BLaER1 (cell line): ENCODE data around the gene MTUS2.

Source experiments
- H3K27ac ChIP-seq: shearing (Covaris generic); formaldehyde crosslinking; 2 replicates; pipeline ENCODE4 v1.8.1; 2022
- H3K27me3 ChIP-seq: shearing (Covaris generic); formaldehyde crosslinking; 2 replicates; pipeline ENCODE4 v1.8.1; 2022
- H3K36me3 ChIP-seq: shearing (Covaris generic); formaldehyde crosslinking; 2 replicates; pipeline ENCODE4 v1.8.1; 2022
- H3K4me1 ChIP-seq: shearing (Covaris generic); formaldehyde crosslinking; 2 replicates; pipeline ENCODE4 v1.8.1; 2022
- H3K4me2 ChIP-seq: shearing (Covaris generic); formaldehyde crosslinking; 2 replicates; pipeline ENCODE4 v1.8.1; 2022
- H3K4me3 ChIP-seq: shearing (Covaris generic); formaldehyde crosslinking; 2 replicates; pipeline ENCODE4 v1.8.1; 2022
- H3K9ac ChIP-seq: shearing (Covaris generic); formaldehyde crosslinking; 2 replicates; pipeline ENCODE4 v1.8.1; 2022
- H3K9me3 ChIP-seq: shearing (Covaris generic); formaldehyde crosslinking; 2 replicates; pipeline ENCODE4 v1.8.1; 2022
- H4K20me1 ChIP-seq: shearing (Covaris generic); formaldehyde crosslinking; 2 replicates; pipeline ENCODE4 v1.8.1; 2022
- Cebpa-rat ChIP-seq: shearing (Covaris generic); IDR thresholded peaks from 2 replicates; pipeline ENCODE4 v1.8.1; 2022

Gene MTUS2

DNA sequence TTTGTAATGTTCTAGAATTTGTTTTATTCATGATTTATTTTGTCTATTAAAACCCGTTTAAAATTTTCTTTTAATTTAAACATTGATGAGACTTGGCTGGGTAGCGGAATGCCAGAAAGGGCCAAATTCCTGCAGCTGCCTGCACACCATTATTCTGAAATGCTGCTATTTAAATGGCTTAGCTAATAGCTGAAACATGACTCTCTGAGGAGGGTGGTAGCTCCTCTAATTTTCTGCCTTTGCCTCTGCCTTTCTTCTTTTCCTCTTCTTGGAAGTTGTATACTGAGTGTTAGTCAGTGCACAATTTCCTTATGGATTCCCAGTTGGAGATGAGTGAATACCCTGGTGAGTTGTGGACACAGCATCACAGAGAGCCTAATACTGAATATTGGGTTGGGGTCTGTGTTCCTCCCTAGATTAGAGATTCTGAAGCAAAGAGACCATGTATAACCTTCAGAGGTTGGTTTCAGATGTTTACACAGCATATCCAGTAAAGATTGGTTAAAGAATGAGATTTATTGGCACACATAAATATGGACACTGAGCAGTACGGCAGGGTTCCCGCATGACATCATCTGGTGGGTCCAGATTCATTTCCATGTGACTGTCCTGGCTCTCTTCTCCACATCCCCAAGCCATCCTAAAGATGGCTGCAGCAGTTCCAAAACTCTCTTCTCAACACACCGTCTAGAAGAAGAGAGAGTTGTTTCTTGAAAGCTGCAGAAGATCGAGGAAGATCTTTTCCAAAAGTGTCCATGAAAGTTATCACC is 55.9 kb downstream of the MTUS2 start:
- peaks cover 13% of the 10 kb centered on the region for H3K9me3 ChIP-seq
- H3K27me3 ChIP-seq = no peaks in the 10 kb centered on the region
- no peak overlapping the region for H3K4me2 ChIP-seq
- 0 out of 2 replicates have a peak, but pooled peaks cover 6% of the 10 kb centered on the region for H3K4me1 ChIP-seq
- H3K27ac ChIP-seq = no peak overlapping the region
- H3K4me3 ChIP-seq = no peak overlapping the region
- no peaks in the 10 kb centered on the region for H3K36me3 ChIP-seq
- no peak for TF ChIP-seq Cebpa-rat
- no peaks in the 10 kb centered on the region for H4K20me1 ChIP-seq
- no peak overlapping the region for H3K9ac ChIP-seq

DNA sequence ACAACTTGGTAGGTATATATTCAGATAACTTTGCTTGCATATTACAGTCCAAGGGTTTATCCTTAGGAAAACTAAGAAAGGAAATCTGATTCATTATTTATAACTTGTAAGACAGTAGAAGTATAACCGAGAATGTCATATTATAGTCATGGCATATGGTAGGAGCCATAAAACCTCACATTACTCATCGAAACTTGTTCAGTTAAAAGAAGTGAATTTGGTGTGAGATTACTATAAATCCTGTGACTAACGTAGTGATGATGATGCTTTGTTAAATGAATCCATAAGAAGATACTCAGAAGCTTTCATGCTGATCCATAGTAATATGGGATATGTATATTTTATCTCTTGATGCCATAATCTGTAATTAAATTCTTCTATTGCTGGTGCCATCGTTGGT is 57.3 kb downstream of the MTUS2 start:
- H4K20me1 ChIP-seq = no peaks in the 10 kb centered on the region
- H3K9me3 ChIP-seq = peaks cover 7% of the 10 kb centered on the region
- H3K4me1 ChIP-seq = 0 out of 2 replicates have a peak, but pooled peaks cover 6% of the 10 kb centered on the region
- no peak overlapping the region for H3K4me2 ChIP-seq
- no peaks in the 10 kb centered on the region for H3K27me3 ChIP-seq
- no peak overlapping the region for H3K27ac ChIP-seq
- no peak overlapping the region for H3K4me3 ChIP-seq
- H3K36me3 ChIP-seq = no peaks in the 10 kb centered on the region
- no peak for TF ChIP-seq Cebpa-rat
- no peak overlapping the region for H3K9ac ChIP-seq

GRCh38 chr13:28885181-28885580 is 65.0 kb downstream of the MTUS2 start:
- no peak overlapping the region for H3K4me2 ChIP-seq
- H3K9me3 ChIP-seq = no peaks in the 10 kb centered on the region
- no peaks in the 10 kb centered on the region for H3K27me3 ChIP-seq
- H3K9ac ChIP-seq = no peak overlapping the region
- no peak overlapping the region for H3K4me3 ChIP-seq
- no peaks in the 10 kb centered on the region for H3K36me3 ChIP-seq
- 0 out of 2 replicates have a peak, but pooled peaks cover 1% of the 10 kb centered on the region for H3K4me1 ChIP-seq
- TF ChIP-seq Cebpa-rat = no peak
- no peak overlapping the region for H3K27ac ChIP-seq
- no peaks in the 10 kb centered on the region for H4K20me1 ChIP-seq

DNA sequence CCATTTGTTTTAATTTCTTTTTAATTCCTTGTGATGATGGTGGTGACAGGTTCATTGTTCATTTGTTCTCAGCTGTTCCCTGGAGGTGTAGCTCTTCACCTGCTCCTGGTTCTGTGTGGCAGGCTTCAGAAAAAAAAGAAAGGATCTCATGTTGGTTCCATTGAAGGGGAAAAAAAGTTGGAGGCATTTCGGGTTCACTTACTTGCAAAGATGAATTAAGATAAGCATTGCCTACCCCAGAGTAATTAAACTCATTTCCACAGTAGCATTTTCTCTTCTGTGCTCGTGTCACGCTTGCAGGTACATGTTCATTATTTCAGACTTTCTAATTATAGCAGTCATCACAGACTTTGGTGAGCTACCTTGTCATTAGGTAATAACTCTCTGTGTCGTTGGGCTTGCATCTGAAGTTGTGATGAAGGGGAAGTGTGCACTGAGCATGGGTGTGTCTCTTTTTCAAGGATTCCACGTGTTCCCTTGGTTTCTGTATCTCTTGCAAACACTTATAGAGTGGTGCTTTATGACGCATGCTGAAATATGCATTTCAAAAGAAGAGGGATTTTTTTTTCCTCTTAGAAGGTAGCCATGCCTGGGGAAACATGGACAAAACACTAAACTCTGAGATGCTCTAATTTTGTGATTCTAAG is 69.1 kb downstream of the MTUS2 start:
- no peak overlapping the region for H3K27ac ChIP-seq
- TF ChIP-seq Cebpa-rat = no peak
- H3K4me2 ChIP-seq = no peak overlapping the region
- H3K36me3 ChIP-seq = no peaks in the 10 kb centered on the region
- H3K9ac ChIP-seq = no peak overlapping the region
- H3K4me1 ChIP-seq = no peaks in the 10 kb centered on the region
- no peaks in the 10 kb centered on the region for H3K27me3 ChIP-seq
- H4K20me1 ChIP-seq = no peaks in the 10 kb centered on the region
- no peak overlapping the region for H3K4me3 ChIP-seq
- no peaks in the 10 kb centered on the region for H3K9me3 ChIP-seq

- TF ChIP-seq Cebpa-rat = no peak
Measured at GRCh38 chr13:28890712-28891111, 70.6 kb downstream of the MTUS2 start.

DNA sequence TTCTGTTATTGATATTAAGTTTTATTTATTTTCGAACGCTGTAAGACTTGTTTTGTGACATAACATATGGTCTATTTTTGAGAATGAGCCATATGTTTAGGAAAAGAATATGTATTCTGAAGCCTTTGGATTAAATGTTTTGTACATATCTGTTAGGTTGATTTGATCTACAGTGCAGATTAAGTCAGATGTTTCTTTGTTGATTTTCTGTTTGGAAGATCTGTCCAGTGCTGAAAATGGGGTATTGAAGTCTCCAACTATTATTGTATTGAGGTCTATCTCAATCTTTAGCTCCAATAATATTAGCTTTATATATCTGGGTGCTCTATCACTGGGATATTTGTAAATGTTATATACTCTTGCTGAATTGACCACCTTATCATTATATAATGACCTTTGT is 97.9 kb downstream of the MTUS2 start:
- H3K27me3 ChIP-seq = no peaks in the 10 kb centered on the region
- no peak overlapping the region for H3K4me2 ChIP-seq
- no peak overlapping the region for H3K9ac ChIP-seq
- no peaks in the 10 kb centered on the region for H3K36me3 ChIP-seq
- no peaks in the 10 kb centered on the region for H4K20me1 ChIP-seq
- no peak for TF ChIP-seq Cebpa-rat
- H3K4me1 ChIP-seq = peaks cover 4% of the 10 kb centered on the region; the same call in 1 of the 2 replicates
- peaks cover 23% of the 10 kb centered on the region; the same call in 1 of the 2 replicates for H3K9me3 ChIP-seq
- H3K27ac ChIP-seq = no peak overlapping the region
- H3K4me3 ChIP-seq = no peak overlapping the region

More at GRCh38 chr13:28890712-28891111, 70.6 kb downstream of the MTUS2 start:
- Histone ChIP-seq H3K27ac (no peak overlapping the region), H3K4me1 (no peaks in the 10 kb centered on the region), H3K9me3 (no peaks in the 10 kb centered on the region), H3K9ac (no peak overlapping the region), H3K36me3 (no peaks in the 10 kb centered on the region), H3K4me3 (no peak overlapping the region), H3K27me3 (no peaks in the 10 kb centered on the region), H3K4me2 (no peak overlapping the region), H4K20me1 (no peaks in the 10 kb centered on the region)

GRCh38 chr13:28922341-28922740 is 102.2 kb downstream of the MTUS2 start:
- H3K4me2 ChIP-seq = no peak overlapping the region
- no peak overlapping the region for H3K4me3 ChIP-seq
- H3K27ac ChIP-seq = no peak overlapping the region
- H3K36me3 ChIP-seq = no peaks in the 10 kb centered on the region
- H3K27me3 ChIP-seq = no peaks in the 10 kb centered on the region
- no peak for TF ChIP-seq Cebpa-rat
- H3K4me1 ChIP-seq = peaks cover 4% of the 10 kb centered on the region; the same call in 1 of the 2 replicates
- no peak overlapping the region for H3K9ac ChIP-seq
- H3K9me3 ChIP-seq = peaks cover 17% of the 10 kb centered on the region; the same call in 1 of the 2 replicates
- no peaks in the 10 kb centered on the region for H4K20me1 ChIP-seq

DNA sequence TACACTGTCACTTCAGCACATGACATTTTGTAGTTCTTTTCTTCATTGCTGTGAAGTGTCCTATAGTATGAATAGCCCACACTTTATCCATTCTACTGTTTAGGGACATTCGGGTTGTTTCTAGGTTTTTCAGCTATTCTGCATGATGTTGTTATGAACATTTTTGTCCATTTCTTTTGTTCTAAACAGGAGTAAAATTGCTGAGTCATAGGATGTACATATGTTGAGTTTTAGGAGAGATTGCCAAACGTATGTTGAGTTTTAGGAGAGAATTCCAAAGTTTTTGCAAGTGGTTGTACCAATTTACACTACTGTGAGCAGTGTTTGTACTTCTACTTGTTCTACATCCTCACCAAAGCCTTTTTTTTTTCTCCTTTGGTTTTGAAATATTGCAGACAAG is 115.0 kb downstream of the MTUS2 start:
- no peak overlapping the region for H3K27ac ChIP-seq
- TF ChIP-seq Cebpa-rat = no peak

DNA sequence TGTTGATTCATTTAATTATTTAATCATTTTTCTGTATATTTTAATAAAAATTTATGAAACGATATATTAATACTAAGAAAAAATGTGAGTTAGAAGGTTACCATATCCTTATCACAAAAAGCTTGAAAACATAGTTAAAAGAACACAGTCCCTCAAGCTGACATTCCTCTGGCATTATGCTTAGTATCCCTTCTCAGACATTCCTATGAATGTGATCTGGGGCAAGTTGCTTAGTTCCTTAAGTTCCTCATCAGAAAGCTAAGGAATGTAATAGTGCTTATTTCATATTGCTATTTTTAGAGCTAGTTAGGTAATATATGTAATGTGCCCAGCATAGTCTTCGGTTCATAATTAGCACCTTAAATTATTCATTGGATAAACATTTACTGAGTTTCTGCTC is 122.8 kb downstream of the MTUS2 start:
- H3K9me3 ChIP-seq = no peaks in the 10 kb centered on the region
- H3K4me2 ChIP-seq = no peak overlapping the region
- H3K27me3 ChIP-seq = no peaks in the 10 kb centered on the region

More for the DNA sequence above, 115.0 kb downstream of the MTUS2 start:
- Histone ChIP-seq H3K36me3 (no peaks in the 10 kb centered on the region), H4K20me1 (no peaks in the 10 kb centered on the region), H3K4me3 (no peak overlapping the region), H3K4me2 (no peak overlapping the region), H3K27me3 (no peaks in the 10 kb centered on the region), H3K9me3 (peaks cover 7% of the 10 kb centered on the region; the same call in 1 of the 2 replicates), H3K4me1 (peaks cover 18% of the 10 kb centered on the region), H3K9ac (no peak overlapping the region)

More for the DNA sequence above, 122.8 kb downstream of the MTUS2 start:
- peaks cover 18% of the 10 kb centered on the region for H3K4me1 ChIP-seq
- H4K20me1 ChIP-seq = no peaks in the 10 kb centered on the region
- no peaks in the 10 kb centered on the region for H3K36me3 ChIP-seq
- no peak overlapping the region for H3K4me3 ChIP-seq
- no peak for TF ChIP-seq Cebpa-rat
- H3K27ac ChIP-seq = no peak overlapping the region
- no peak overlapping the region for H3K9ac ChIP-seq
